ENCODE data around the gene ADGRG7.
"Not testable (repeated sequence)": the region's sequence is repeated elsewhere in the genome, so short reads cannot be mapped to it uniquely, and the experiment has no call there.

The ADGRG7 gene

GRCh38 chr3:100577382-100578008 lies 31.9 kb upstream of the ADGRG7 start:
- DNase-seq (ENCODE audit: insufficient read length, low spot score) (no peak), FAIRE-seq (no peak)
- TF ChIP-seq PAX5 (IDR thresholded peaks at IDR 0.05; ENCODE audit: insufficient read depth, low read length, severe bottlenecking) (no peak), POU2F2 (IDR thresholded peaks at IDR 0.05; ENCODE audit: low read depth, low read length) (no peak), POLR2A (IDR thresholded peaks at IDR 0.05; ENCODE audit: low read depth, low read length) (no peak)

GRCh38 chr3:100578646-100579045 lies 30.8 kb upstream of the ADGRG7 start:
- DNase-seq (ENCODE audit: insufficient read length, low spot score) (no peak), FAIRE-seq (no peak)
- TF ChIP-seq POLR2A (IDR thresholded peaks at IDR 0.05; ENCODE audit: low read depth, low read length) = no peak
- TF ChIP-seq TAF1 (IDR thresholded peaks at IDR 0.05; ENCODE audit: low read depth, low read length) = no peak
- no peak for TF ChIP-seq POLR2AphosphoS5 (IDR thresholded peaks at IDR 0.05; ENCODE audit: low read depth, low read length)
- TF ChIP-seq PAX5 (IDR thresholded peaks at IDR 0.05; ENCODE audit: insufficient read depth, low read length, severe bottlenecking) = no peak
- no peak for TF ChIP-seq POU2F2 (IDR thresholded peaks at IDR 0.05; ENCODE audit: low read depth, low read length)
- no peak for TF ChIP-seq SPI1 (IDR thresholded peaks at IDR 0.05; ENCODE audit: low read depth, low read length)

GRCh38 chr3:100580147-100580546 lies 29.3 kb upstream of the ADGRG7 start:
- DNase-seq (ENCODE audit: insufficient read length, low spot score) = no peak
- TF ChIP-seq PAX5 (IDR thresholded peaks at IDR 0.05; ENCODE audit: insufficient read depth, low read length, severe bottlenecking) = no peak
- no peak for TF ChIP-seq POLR2AphosphoS5 (IDR thresholded peaks at IDR 0.05; ENCODE audit: low read depth, low read length)
- no peak for TF ChIP-seq SPI1 (IDR thresholded peaks at IDR 0.05; ENCODE audit: low read depth, low read length)
- no peak for TF ChIP-seq POLR2A (IDR thresholded peaks at IDR 0.05; ENCODE audit: low read depth, low read length)
- no peak for TF ChIP-seq POU2F2 (IDR thresholded peaks at IDR 0.05; ENCODE audit: low read depth, low read length)
- TF ChIP-seq TAF1 (IDR thresholded peaks at IDR 0.05; ENCODE audit: low read depth, low read length) = no peak
- no peak for FAIRE-seq

- FAIRE-seq (no peak), DNase-seq (ENCODE audit: insufficient read length, low spot score) (no peak)
- TF ChIP-seq POU2F2 (IDR thresholded peaks at IDR 0.05; ENCODE audit: low read depth, low read length) = no peak
- no peak for TF ChIP-seq SPI1 (IDR thresholded peaks at IDR 0.05; ENCODE audit: low read depth, low read length)
- TF ChIP-seq TAF1 (IDR thresholded peaks at IDR 0.05; ENCODE audit: low read depth, low read length) = no peak
- no peak for TF ChIP-seq POLR2AphosphoS5 (IDR thresholded peaks at IDR 0.05; ENCODE audit: low read depth, low read length)
- TF ChIP-seq POLR2A (IDR thresholded peaks at IDR 0.05; ENCODE audit: low read depth, low read length) = no peak
- no peak for TF ChIP-seq PAX5 (IDR thresholded peaks at IDR 0.05; ENCODE audit: insufficient read depth, low read length, severe bottlenecking)
Observed at GRCh38 chr3:100581650-100582049, 27.8 kb upstream of the ADGRG7 start.

- not testable (repeated sequence) for DNase-seq (ENCODE audit: insufficient read length, low spot score); FAIRE-seq
Observed at GRCh38 chr3:100582157-100582556, 27.2 kb upstream of the ADGRG7 start.

GRCh38 chr3:100584101-100584660 lies 25.2 kb upstream of the ADGRG7 start:
- TF ChIP-seq POLR2AphosphoS5 (IDR thresholded peaks at IDR 0.05; ENCODE audit: low read depth, low read length) = no peak
- TF ChIP-seq SPI1 (IDR thresholded peaks at IDR 0.05; ENCODE audit: low read depth, low read length) = no peak
- no peak for TF ChIP-seq POLR2A (IDR thresholded peaks at IDR 0.05; ENCODE audit: low read depth, low read length)
- TF ChIP-seq POU2F2 (IDR thresholded peaks at IDR 0.05; ENCODE audit: low read depth, low read length) = no peak
- no peak for TF ChIP-seq PAX5 (IDR thresholded peaks at IDR 0.05; ENCODE audit: insufficient read depth, low read length, severe bottlenecking)
- TF ChIP-seq TAF1 (IDR thresholded peaks at IDR 0.05; ENCODE audit: low read depth, low read length) = no peak
- DNase-seq (ENCODE audit: insufficient read length, low spot score) (no peak), FAIRE-seq (no peak)

- TF ChIP-seq PAX5 (IDR thresholded peaks at IDR 0.05; ENCODE audit: insufficient read depth, low read length, severe bottlenecking) = no peak
- DNase-seq (ENCODE audit: insufficient read length, low spot score) (no peak), FAIRE-seq (no peak)
Observed at GRCh38 chr3:100586832-100587231, 22.6 kb upstream of the ADGRG7 start.

- no peak for FAIRE-seq
- DNase-seq (ENCODE audit: insufficient read length, low spot score) = no peak
- TF ChIP-seq SPI1 (IDR thresholded peaks at IDR 0.05; ENCODE audit: low read depth, low read length) (no peak), PAX5 (IDR thresholded peaks at IDR 0.05; ENCODE audit: insufficient read depth, low read length, severe bottlenecking) (no peak), POLR2A (IDR thresholded peaks at IDR 0.05; ENCODE audit: low read depth, low read length) (no peak), POU2F2 (IDR thresholded peaks at IDR 0.05; ENCODE audit: low read depth, low read length) (no peak), TAF1 (IDR thresholded peaks at IDR 0.05; ENCODE audit: low read depth, low read length) (no peak), POLR2AphosphoS5 (IDR thresholded peaks at IDR 0.05; ENCODE audit: low read depth, low read length) (no peak)
Observed at GRCh38 chr3:100588251-100588650, 21.1 kb upstream of the ADGRG7 start.

GRCh38 chr3:100590114-100590839 lies 19.1 kb upstream of the ADGRG7 start:
- FAIRE-seq (peak; percentile 84), DNase-seq (ENCODE audit: insufficient read length, low spot score) (no peak)
- TF ChIP-seq POLR2AphosphoS5 (IDR thresholded peaks at IDR 0.05; ENCODE audit: low read depth, low read length) (no peak), POU2F2 (IDR thresholded peaks at IDR 0.05; ENCODE audit: low read depth, low read length) (no peak), TAF1 (IDR thresholded peaks at IDR 0.05; ENCODE audit: low read depth, low read length) (no peak), PAX5 (IDR thresholded peaks at IDR 0.05; ENCODE audit: insufficient read depth, low read length, severe bottlenecking) (no peak), SPI1 (IDR thresholded peaks at IDR 0.05; ENCODE audit: low read depth, low read length) (no peak), POLR2A (IDR thresholded peaks at IDR 0.05; ENCODE audit: low read depth, low read length) (no peak)

GRCh38 chr3:100590840-100591147 lies 18.6 kb upstream of the ADGRG7 start:
- no peak for TF ChIP-seq TAF1 (IDR thresholded peaks at IDR 0.05; ENCODE audit: low read depth, low read length)
- TF ChIP-seq POLR2AphosphoS5 (IDR thresholded peaks at IDR 0.05; ENCODE audit: low read depth, low read length) = no peak
- TF ChIP-seq SPI1 (IDR thresholded peaks at IDR 0.05; ENCODE audit: low read depth, low read length) = no peak
- TF ChIP-seq PAX5 (IDR thresholded peaks at IDR 0.05; ENCODE audit: insufficient read depth, low read length, severe bottlenecking) = no peak
- no peak for TF ChIP-seq POU2F2 (IDR thresholded peaks at IDR 0.05; ENCODE audit: low read depth, low read length)
- no peak for TF ChIP-seq POLR2A (IDR thresholded peaks at IDR 0.05; ENCODE audit: low read depth, low read length)
- FAIRE-seq (no peak), DNase-seq (ENCODE audit: insufficient read length, low spot score) (no peak)
